ENCODE measurements around the gene GCHFR. TPM values are rescaled to one million over a fixed set of nuclear protein-coding genes. Genes with fewer than 3 reads are reported as not detected.

GCHFR gene
- total RNA-seq, 1 experiment from 2014 or later: 1.5 TPM

GRCh38 chr15:40766194-40766815 is 2.4 kb downstream of the GCHFR start:
- ChIA-PET RAD21 (ENCODE audit: low non-redundant PET in 1 of 2, low total read pairs in 2 of 2, uncharacterized antibody in 2 of 2, unreplicated experiment in 2 of 2) (no interaction called here), CTCF (interaction anchor here (1.7 kb wide), 1 partner anchor 128 kb away, joined by 4 read pairs; the partner anchor contains the start of gene VPS18), POLR2A (no interaction called here)
- Histone ChIP-seq H3K9ac (ENCODE audit: low read length) (no peak overlapping the region), H3K27me3 (ENCODE audit: insufficient read depth, low read length) (no peaks in the 10 kb centered on the region), H2AFZ (ENCODE audit: low read depth, low read length, poor library complexity, severe bottlenecking) (no peak overlapping the region), H3K4me3 (replicated peaks in 1 of 2; ENCODE audit: low read depth in 1 of 2, low read length in 2 of 2) (no peak overlapping the region), H3K27ac (ENCODE audit: low read depth, low read length) (no peak overlapping the region), H3K79me2 (ENCODE audit: insufficient read depth, low read length) (no peaks in the 10 kb centered on the region), H3K9me2 (ENCODE audit: insufficient read depth) (no peaks in the 10 kb centered on the region), H3K4me1 (ENCODE audit: control insufficient read depth in 1 of 2, insufficient read depth in 2 of 2, low read length in 2 of 2) (peaks cover 32 to 74% of the 10 kb centered on the region in 2 experiments), H3K4me2 (ENCODE audit: low read length) (no peak overlapping the region), H4K20me1 (ENCODE audit: insufficient read depth) (no peaks in the 10 kb centered on the region), H3K36me3 (ENCODE audit: control insufficient read depth in 1 of 2, insufficient read depth in 2 of 2, low read length in 2 of 2) (no peaks in the 10 kb centered on the region; a peak in 1 of 4 replicates), H3K9me3 (ENCODE audit: control insufficient read depth in 1 of 2, insufficient read depth in 1 of 2, low read depth in 1 of 2, low read length in 2 of 2) (no peaks in the 10 kb centered on the region)
- BruUV-seq (replicated peaks): no TSS peak
- no peak for ATAC-seq
- TF ChIP-seq ZNF274 (IDR thresholded peaks at IDR 0.05; ENCODE audit: low read depth, low read length) (no peak), SP1 (IDR thresholded peaks at IDR 0.05; ENCODE audit: low read depth) (no peak), POLR2AphosphoS5 (IDR thresholded peaks at IDR 0.05; ENCODE audit: low read depth, low read length) (no peak), YY1 (IDR thresholded peaks at IDR 0.05; ENCODE audit: extremely low read depth, insufficient replicate concordance, low read depth, low read length) (no peak), FOSL1 (IDR thresholded peaks at IDR 0.05; ENCODE audit: low read depth) (no peak), TCF7L2 (IDR thresholded peaks at IDR 0.05; ENCODE audit: borderline replicate concordance, extremely low read depth, insufficient read depth, insufficient read length) (no peak), CEBPB (IDR thresholded peaks at IDR 0.05; ENCODE audit: low read depth) (no peak), ZBTB33 (IDR thresholded peaks at IDR 0.05; ENCODE audit: extremely low read depth, insufficient replicate concordance, low read length) (no peak), REST (IDR thresholded peaks at IDR 0.05; ENCODE audit: low read depth) (no peak), ELF1 (IDR thresholded peaks at IDR 0.05; ENCODE audit: borderline replicate concordance, low read depth) (no peak), CTCF (IDR thresholded peaks at IDR 0.05 in 2 of 3, conservative IDR thresholded peaks at IDR 0.05 in 1 of 3; ENCODE audit: borderline replicate concordance in 1 of 3, insufficient read depth in 1 of 3, low read depth in 2 of 3, low read length in 2 of 3) (no peak)
- DNase-seq (ENCODE audit: low read depth, low spot score): no peak
- intact Hi-C loops (cut with micrococcal nuclease): no loop called here

Measured in HCT116 (cell line).